ENCODE data around the gene AGPS. TPM values are rescaled to one million over a fixed set of nuclear protein-coding genes. Genes with fewer than 3 reads are reported as not detected.

Gene AGPS
- total RNA-seq, 1 donor from 2014 or later = 43.9 TPM

- Mint-ChIP-seq H3K9me3 (peaks cover 24% of the 10 kb centered on the region), H3K27ac (no peak overlapping the region), H3K4me1 (no peaks in the 10 kb centered on the region), H3K4me3 (no peak overlapping the region), H3K36me3 (peaks cover 55% of the 10 kb centered on the region), H3K27me3 (ENCODE audit: low read depth) (no peaks in the 10 kb centered on the region)
- DNase-seq (ENCODE audit: low spot score in 2 of 2, unreplicated experiment in 2 of 2) = no peak
- no peak for TF ChIP-seq CTCF (IDR thresholded peaks at IDR 0.05; ENCODE audit: unreplicated experiment)
Observed at GRCh38 chr2:177460973-177461585, 68.5 kb downstream of the AGPS start.

- H3K36me3 Mint-ChIP-seq = peaks cover 38% of the 10 kb centered on the region
- H3K9me3 Mint-ChIP-seq = no peaks in the 10 kb centered on the region
- H3K4me1 Mint-ChIP-seq = no peaks in the 10 kb centered on the region
- no peaks in the 10 kb centered on the region for H3K27me3 Mint-ChIP-seq (ENCODE audit: low read depth)
- no peak for TF ChIP-seq CTCF (IDR thresholded peaks at IDR 0.05; ENCODE audit: unreplicated experiment)
- DNase-seq (ENCODE audit: low spot score in 2 of 2, unreplicated experiment in 2 of 2) = no peak
- H3K27ac Mint-ChIP-seq = no peak overlapping the region
- no peak overlapping the region for H3K4me3 Mint-ChIP-seq
Observed at GRCh38 chr2:177464549-177464948, 72.0 kb downstream of the AGPS start.

GRCh38 chr2:177465400-177466138 lies 73.0 kb downstream of the AGPS start:
- TF ChIP-seq CTCF (IDR thresholded peaks at IDR 0.05; ENCODE audit: unreplicated experiment) = no peak
- no peak for DNase-seq (ENCODE audit: low spot score in 2 of 2, unreplicated experiment in 2 of 2)
- peaks cover 42% of the 10 kb centered on the region for H3K36me3 Mint-ChIP-seq
- no peak overlapping the region for H3K27ac Mint-ChIP-seq
- no peaks in the 10 kb centered on the region for H3K27me3 Mint-ChIP-seq (ENCODE audit: low read depth)
- H3K9me3 Mint-ChIP-seq = peaks cover 5% of the 10 kb centered on the region
- no peaks in the 10 kb centered on the region for H3K4me1 Mint-ChIP-seq
- no peak overlapping the region for H3K4me3 Mint-ChIP-seq

GRCh38 chr2:177466337-177467195 lies 74.0 kb downstream of the AGPS start:
- DNase-seq (ENCODE audit: low spot score in 2 of 2, unreplicated experiment in 2 of 2) = no peak
- Mint-ChIP-seq H3K27me3 (ENCODE audit: low read depth) (no peaks in the 10 kb centered on the region), H3K27ac (no peak overlapping the region), H3K4me3 (no peak overlapping the region), H3K36me3 (peaks cover 45% of the 10 kb centered on the region), H3K9me3 (peaks cover 14% of the 10 kb centered on the region), H3K4me1 (no peaks in the 10 kb centered on the region)
- TF ChIP-seq CTCF (IDR thresholded peaks at IDR 0.05; ENCODE audit: unreplicated experiment) = no peak

GRCh38 chr2:177467646-177468045 lies 75.1 kb downstream of the AGPS start:
- no peak for DNase-seq (ENCODE audit: low spot score in 2 of 2, unreplicated experiment in 2 of 2)
- no peak overlapping the region for H3K27ac Mint-ChIP-seq

More at GRCh38 chr2:177467646-177468045, 75.1 kb downstream of the AGPS start:
- no peaks in the 10 kb centered on the region for H3K27me3 Mint-ChIP-seq (ENCODE audit: low read depth)
- peaks cover 49% of the 10 kb centered on the region for H3K36me3 Mint-ChIP-seq
- peaks cover 24% of the 10 kb centered on the region for H3K9me3 Mint-ChIP-seq
- no peak overlapping the region for H3K4me3 Mint-ChIP-seq
- no peak for TF ChIP-seq CTCF (IDR thresholded peaks at IDR 0.05; ENCODE audit: unreplicated experiment)
- H3K4me1 Mint-ChIP-seq = no peaks in the 10 kb centered on the region

Data from mesothelial cell of epicardium (in vitro differentiated cells).